Right lobe of liver (tissue), 4 donors: ENCODE data around the gene ROR2.

Experiments used
- POLR2A ChIP-seq: fragments of 450-650 bp; IDR thresholded peaks from one replicate; pipeline ENCODE4 v1.6.1; 2017; ENCODE audit warnings: antibody characterized with exemption, mild to moderate bottlenecking
- TF ChIP-seq, protein P1 (sequence below), 4 donors: fragments of 200-600 bp in 3 of 4; fragments of 450-650 bp in 1 of 4; IDR thresholded peaks; one replicate each; pipeline versions ENCODE4 v1.5.1 to v1.8.0; 2016 to 2022; ENCODE audit warnings: antibody characterized with exemption in 4 of 4, mild to moderate bottlenecking in 2 of 4
- donor health status: DM: no; HTN: no; CAD: no.
- donor health status: DM: no; HTN: no; CAD: no.
- donor health status: DM: no; HTN: yes; CAD: no.

DNA sequence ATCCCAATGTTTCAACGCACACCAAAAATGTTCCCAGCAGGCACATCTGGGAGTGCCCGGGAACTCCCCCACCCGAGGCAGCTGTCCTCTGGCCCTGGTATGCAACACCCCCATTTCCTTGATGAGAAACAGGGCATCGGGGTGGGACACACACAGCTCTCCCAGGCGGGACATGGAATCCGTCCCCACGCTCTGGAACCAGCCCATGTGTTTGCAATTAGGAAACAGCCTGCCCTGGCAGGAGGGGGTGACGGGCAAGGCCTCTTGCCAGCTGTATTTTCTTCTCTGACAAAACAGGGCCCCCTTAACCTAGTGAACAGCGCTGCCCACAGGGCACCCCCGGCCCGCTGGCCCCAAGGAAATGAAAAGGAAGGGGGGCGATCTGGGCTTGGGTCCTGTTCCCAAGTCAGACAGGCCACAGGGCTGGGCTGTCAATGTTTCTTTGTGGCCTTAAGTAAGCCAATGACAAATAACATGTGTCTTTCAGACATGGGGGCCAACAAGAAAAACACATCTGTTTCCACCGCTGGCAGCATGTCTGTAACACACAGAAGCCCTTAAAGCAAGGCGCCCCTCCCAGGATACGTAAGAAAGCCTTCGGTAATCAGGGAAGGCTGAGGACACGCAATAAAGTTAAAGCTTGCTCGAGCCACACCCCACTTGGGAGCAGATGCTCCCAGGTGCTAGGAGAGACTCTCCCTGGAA, 125.3 kb downstream of the ROR2 start:
- no peak for TF ChIP-seq POLR2A
- TF ChIP-seq, protein P1, sequence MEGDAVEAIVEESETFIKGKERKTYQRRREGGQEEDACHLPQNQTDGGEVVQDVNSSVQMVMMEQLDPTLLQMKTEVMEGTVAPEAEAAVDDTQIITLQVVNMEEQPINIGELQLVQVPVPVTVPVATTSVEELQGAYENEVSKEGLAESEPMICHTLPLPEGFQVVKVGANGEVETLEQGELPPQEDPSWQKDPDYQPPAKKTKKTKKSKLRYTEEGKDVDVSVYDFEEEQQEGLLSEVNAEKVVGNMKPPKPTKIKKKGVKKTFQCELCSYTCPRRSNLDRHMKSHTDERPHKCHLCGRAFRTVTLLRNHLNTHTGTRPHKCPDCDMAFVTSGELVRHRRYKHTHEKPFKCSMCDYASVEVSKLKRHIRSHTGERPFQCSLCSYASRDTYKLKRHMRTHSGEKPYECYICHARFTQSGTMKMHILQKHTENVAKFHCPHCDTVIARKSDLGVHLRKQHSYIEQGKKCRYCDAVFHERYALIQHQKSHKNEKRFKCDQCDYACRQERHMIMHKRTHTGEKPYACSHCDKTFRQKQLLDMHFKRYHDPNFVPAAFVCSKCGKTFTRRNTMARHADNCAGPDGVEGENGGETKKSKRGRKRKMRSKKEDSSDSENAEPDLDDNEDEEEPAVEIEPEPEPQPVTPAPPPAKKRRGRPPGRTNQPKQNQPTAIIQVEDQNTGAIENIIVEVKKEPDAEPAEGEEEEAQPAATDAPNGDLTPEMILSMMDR (IDR thresholded peaks at IDR 0.05), result no peak
